ENCODE measurements around the gene NDUFS2.

Gene NDUFS2

GRCh38 chr1:161259765-161260164 is 57.6 kb downstream of the NDUFS2 start:
- Histone ChIP-seq H2BK12ac (ENCODE audit: low read length in 2 of 2) (no peak overlapping the region), H3K27ac (ENCODE audit: low read length, poor library complexity, severe bottlenecking) (no peak overlapping the region), H3K23ac (ENCODE audit: low read length in 2 of 2) (no peak overlapping the region), H2BK15ac (ENCODE audit: low read depth, poor library complexity, severe bottlenecking) (no peak overlapping the region), H3K4me1 (ENCODE audit: control insufficient read depth, insufficient read depth, low read depth, low read length) (peaks cover 8% of the 10 kb centered on the region), H2AK5ac (ENCODE audit: low read length, severe bottlenecking) (no peak overlapping the region), H2BK5ac (ENCODE audit: low read depth, low read length, poor library complexity, severe bottlenecking) (no peak overlapping the region), H2BK120ac (ENCODE audit: low read depth, low read length) (no peak overlapping the region), H3K9me3 (ENCODE audit: control insufficient read depth, low read length) (peaks cover 23% of the 10 kb centered on the region), H3K14ac (ENCODE audit: low read length in 2 of 2) (no peak overlapping the region), H4K91ac (ENCODE audit: low read length) (no peak overlapping the region), H3K9ac (ENCODE audit: low read length) (no peak overlapping the region), H3K36me3 (ENCODE audit: control insufficient read depth in 1 of 2, insufficient read depth in 2 of 2, low read depth in 1 of 2, low read length in 2 of 2) (no peaks in the 10 kb centered on the region), H3K27me3 (ENCODE audit: control insufficient read depth in 1 of 2, insufficient read depth in 1 of 2, low read length in 2 of 2) (peaks cover 48 to 54% of the 10 kb centered on the region in 2 experiments), H2AFZ (ENCODE audit: low read depth, low read length) (no peak overlapping the region), H3K4me2 (ENCODE audit: low read length, poor library complexity, severe bottlenecking) (no peak overlapping the region), H4K8ac (ENCODE audit: low read length) (no peak overlapping the region), H3K79me1 (replicated peaks; ENCODE audit: low read length, poor library complexity, severe bottlenecking) (no peaks in the 10 kb centered on the region), H3K4ac (ENCODE audit: low read depth in 1 of 2, low read length in 2 of 2) (no peak overlapping the region), H3K4me3 (ENCODE audit: insufficient read depth in 1 of 2, low read depth in 1 of 2, low read length in 2 of 2) (no peak overlapping the region), H3K18ac (ENCODE audit: low read depth in 1 of 2, low read length in 2 of 2) (no peak overlapping the region)
- no CpG with 5 or more reads among the region's 1 CpG for WGBS
- DNase-seq, result no peak

- no peak for DNase-seq
Observed at GRCh38 chr1:161260376-161261260, 58.5 kb downstream of the NDUFS2 start.

GRCh38 chr1:161261261-161262235 is 59.4 kb downstream of the NDUFS2 start:
- Histone ChIP-seq H2AFZ (ENCODE audit: low read depth, low read length) (no peak overlapping the region), H2BK5ac (ENCODE audit: low read depth, low read length, poor library complexity, severe bottlenecking) (no peak overlapping the region), H3K4ac (ENCODE audit: low read depth in 1 of 2, low read length in 2 of 2) (no peak overlapping the region), H2AK5ac (ENCODE audit: low read length, severe bottlenecking) (no peak overlapping the region), H3K9me3 (ENCODE audit: control insufficient read depth, low read length) (peaks cover 13% of the 10 kb centered on the region), H3K4me1 (ENCODE audit: control insufficient read depth, insufficient read depth, low read depth, low read length) (peaks cover 13% of the 10 kb centered on the region), H3K4me3 (ENCODE audit: insufficient read depth in 1 of 2, low read depth in 1 of 2, low read length in 2 of 2) (no peak overlapping the region), H3K9ac (ENCODE audit: low read length) (no peak overlapping the region), H3K18ac (ENCODE audit: low read depth in 1 of 2, low read length in 2 of 2) (no peak overlapping the region), H4K8ac (ENCODE audit: low read length) (no peak overlapping the region), H4K91ac (ENCODE audit: low read length) (no peak overlapping the region), H2BK15ac (ENCODE audit: low read depth, poor library complexity, severe bottlenecking) (no peak overlapping the region), H2BK120ac (ENCODE audit: low read depth, low read length) (no peak overlapping the region), H3K27ac (ENCODE audit: low read length, poor library complexity, severe bottlenecking) (no peak overlapping the region), H2BK12ac (ENCODE audit: low read length in 2 of 2) (no peak overlapping the region), H3K36me3 (ENCODE audit: control insufficient read depth in 1 of 2, insufficient read depth in 2 of 2, low read depth in 1 of 2, low read length in 2 of 2) (no peaks in the 10 kb centered on the region), H3K23ac (ENCODE audit: low read length in 2 of 2) (no peak overlapping the region), H3K14ac (ENCODE audit: low read length in 2 of 2) (no peak overlapping the region), H3K79me1 (replicated peaks; ENCODE audit: low read length, poor library complexity, severe bottlenecking) (no peaks in the 10 kb centered on the region), H3K27me3 (ENCODE audit: control insufficient read depth in 1 of 2, insufficient read depth in 1 of 2, low read length in 2 of 2) (peaks cover 48 to 65% of the 10 kb centered on the region in 2 experiments), H3K4me2 (ENCODE audit: low read length, poor library complexity, severe bottlenecking) (no peak overlapping the region)
- 77% methylated on average over 11 of the region's 12 CpGs for WGBS
- no peak for DNase-seq

More at GRCh38 chr1:161260376-161261260, 58.5 kb downstream of the NDUFS2 start:
- no peaks in the 10 kb centered on the region for H3K79me1 ChIP-seq (replicated peaks; ENCODE audit: low read length, poor library complexity, severe bottlenecking)
- no peak overlapping the region for H3K27ac ChIP-seq (ENCODE audit: low read length, poor library complexity, severe bottlenecking)
- no peak overlapping the region for H2BK12ac ChIP-seq (ENCODE audit: low read length in 2 of 2)
- H3K4me3 ChIP-seq (ENCODE audit: insufficient read depth in 1 of 2, low read depth in 1 of 2, low read length in 2 of 2), result no peak overlapping the region
- no peak overlapping the region for H3K4me2 ChIP-seq (ENCODE audit: low read length, poor library complexity, severe bottlenecking)
- no peak overlapping the region for H3K9ac ChIP-seq (ENCODE audit: low read length)
- H3K4me1 ChIP-seq (ENCODE audit: control insufficient read depth, insufficient read depth, low read depth, low read length), result peaks cover 8% of the 10 kb centered on the region
- no peak overlapping the region for H3K18ac ChIP-seq (ENCODE audit: low read depth in 1 of 2, low read length in 2 of 2)
- no peak overlapping the region for H3K4ac ChIP-seq (ENCODE audit: low read depth in 1 of 2, low read length in 2 of 2)
- 43% methylated on average over 7 of the region's 9 CpGs for WGBS
- H4K91ac ChIP-seq (ENCODE audit: low read length), result no peak overlapping the region
- H3K23ac ChIP-seq (ENCODE audit: low read length in 2 of 2), result peak overlapping the region in 1 of 2 experiments; percentile 59
- no peak overlapping the region for H2AFZ ChIP-seq (ENCODE audit: low read depth, low read length)
- H2BK120ac ChIP-seq (ENCODE audit: low read depth, low read length), result no peak overlapping the region
- H3K36me3 ChIP-seq (ENCODE audit: control insufficient read depth in 1 of 2, insufficient read depth in 2 of 2, low read depth in 1 of 2, low read length in 2 of 2), result no peaks in the 10 kb centered on the region
- no peak overlapping the region for H2AK5ac ChIP-seq (ENCODE audit: low read length, severe bottlenecking)
- no peak overlapping the region for H2BK15ac ChIP-seq (ENCODE audit: low read depth, poor library complexity, severe bottlenecking)
- H3K14ac ChIP-seq (ENCODE audit: low read length in 2 of 2), result no peak overlapping the region
- H4K8ac ChIP-seq (ENCODE audit: low read length), result no peak overlapping the region
- peaks cover 22% of the 10 kb centered on the region for H3K9me3 ChIP-seq (ENCODE audit: control insufficient read depth, low read length)
- peaks cover 48 to 61% of the 10 kb centered on the region in 2 experiments for H3K27me3 ChIP-seq (ENCODE audit: control insufficient read depth in 1 of 2, insufficient read depth in 1 of 2, low read length in 2 of 2)
- no peak overlapping the region for H2BK5ac ChIP-seq (ENCODE audit: low read depth, low read length, poor library complexity, severe bottlenecking)
